HCT116 (cell line): ENCODE measurements around the gene SPAG8.

Source experiments
- MAX ChIP-seq: IDR thresholded peaks from 2 replicates; pipeline ENCODE4 v1.6.1; 2012
- POLR2A ChIP-seq: IDR thresholded peaks from 2 replicates; pipeline ENCODE4 v1.7.0; 2011; ENCODE audit warnings: borderline replicate concordance; ENCODE audit not compliant: insufficient read depth, insufficient read length; ENCODE audit errors: extremely low read depth
- POLR2AphosphoS5 ChIP-seq: IDR thresholded peaks from 2 replicates; pipeline ENCODE4 v1.6.1; 2011; ENCODE audit warnings: mild to moderate bottlenecking, low read depth, low read length, moderate library complexity
- REST ChIP-seq: IDR thresholded peaks from 2 replicates; pipeline ENCODE4 v1.6.1; 2012; ENCODE audit warnings: low read depth
- ZBTB33 ChIP-seq: IDR thresholded peaks from 2 replicates; pipeline ENCODE4 v1.6.1; 2011; ENCODE audit warnings: mild to moderate bottlenecking, low read length, moderate library complexity; ENCODE audit not compliant: insufficient replicate concordance; ENCODE audit errors: extremely low read depth

- TF ChIP-seq POLR2A (no peak), ZBTB33 (no peak), REST (no peak), MAX (no peak), POLR2AphosphoS5 (no peak)
Measured at GRCh38 chr9:35859990-35860339, 47.9 kb upstream of the SPAG8 start.
